ENCODE measurements around the gene TMEM132D.
"Not testable (repeated sequence)": the region's sequence is repeated elsewhere in the genome, so short reads cannot be mapped to it uniquely, and the experiment has no call there.

The TMEM132D gene

DNA sequence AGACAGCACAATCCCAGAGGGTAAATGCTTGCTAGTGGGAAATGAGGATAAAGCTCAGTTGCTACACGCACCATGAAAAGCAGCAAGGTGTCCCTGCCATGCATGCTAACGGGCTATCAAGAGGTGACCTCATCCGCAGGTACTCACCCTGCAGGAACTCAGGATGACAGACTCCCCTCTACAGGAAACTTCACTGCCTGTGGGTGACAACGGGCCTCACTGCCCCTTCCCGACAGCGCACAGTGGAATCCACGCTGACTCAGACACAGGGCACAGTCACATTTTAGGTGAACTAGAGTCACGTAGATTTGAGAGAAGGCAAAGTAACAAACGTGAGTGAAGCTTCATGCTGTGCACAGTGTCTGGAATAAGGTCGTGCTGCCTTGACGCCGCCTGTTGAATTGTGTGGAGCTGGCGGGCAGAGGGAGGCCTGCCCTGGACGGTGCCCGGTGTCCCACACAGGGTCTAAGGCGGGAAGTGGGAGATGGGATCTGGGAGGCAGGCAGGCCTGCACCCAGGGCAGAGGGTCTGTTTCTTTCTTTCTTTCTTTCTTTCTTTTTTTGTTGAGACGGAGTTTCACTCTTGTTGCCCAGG, 331.8 kb downstream of the TMEM132D start:
- DNase-seq = no peak

GRCh38 chr12:129570796-129571400, 332.9 kb downstream of the TMEM132D start:
- no peak for DNase-seq

GRCh38 chr12:129566800-129567199, 337.0 kb downstream of the TMEM132D start:
- no peak for DNase-seq

GRCh38 chr12:129564768-129565167, 339.1 kb downstream of the TMEM132D start:
- no peak for DNase-seq

GRCh38 chr12:129563266-129563665, 340.6 kb downstream of the TMEM132D start:
- DNase-seq = no peak

DNA sequence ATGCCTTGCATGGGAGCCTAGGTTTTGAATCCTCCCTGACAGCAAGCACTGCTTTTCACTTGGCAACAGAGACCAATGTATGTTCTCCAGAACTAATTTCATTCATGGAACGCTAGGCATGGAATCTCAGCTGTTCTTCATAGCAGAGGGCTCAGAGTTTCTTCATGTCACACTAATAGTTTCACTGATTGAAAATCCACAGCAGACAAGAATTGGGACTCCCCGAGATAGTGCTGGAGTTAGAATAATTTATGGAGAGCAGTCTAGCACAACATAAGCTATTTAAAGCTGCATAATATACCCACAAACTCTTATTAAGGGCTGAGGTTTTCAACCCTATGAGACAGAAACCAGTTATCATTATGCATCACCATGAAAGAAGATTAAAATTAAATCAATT, 342.5 kb downstream of the TMEM132D start:
- no peak for DNase-seq

DNA sequence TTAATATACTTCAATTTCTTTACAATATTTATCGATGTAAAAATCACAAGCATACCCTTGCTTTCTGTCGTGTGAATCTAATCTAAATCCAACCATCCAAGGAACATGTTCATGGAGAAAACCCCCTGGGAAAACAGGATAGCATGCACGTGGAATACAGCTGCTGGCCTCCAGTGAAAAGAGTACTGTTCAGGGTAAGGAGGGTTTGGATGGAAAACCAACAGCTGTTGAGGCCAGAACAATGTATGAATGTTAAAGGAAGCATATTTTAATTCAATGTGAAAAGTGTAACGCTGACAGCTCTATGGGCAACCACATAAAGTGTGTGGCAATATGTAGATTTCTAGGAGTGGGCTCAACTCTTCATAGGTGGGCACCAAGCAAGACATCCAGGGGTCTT, 344.0 kb downstream of the TMEM132D start:
- DNase-seq = no peak

DNA sequence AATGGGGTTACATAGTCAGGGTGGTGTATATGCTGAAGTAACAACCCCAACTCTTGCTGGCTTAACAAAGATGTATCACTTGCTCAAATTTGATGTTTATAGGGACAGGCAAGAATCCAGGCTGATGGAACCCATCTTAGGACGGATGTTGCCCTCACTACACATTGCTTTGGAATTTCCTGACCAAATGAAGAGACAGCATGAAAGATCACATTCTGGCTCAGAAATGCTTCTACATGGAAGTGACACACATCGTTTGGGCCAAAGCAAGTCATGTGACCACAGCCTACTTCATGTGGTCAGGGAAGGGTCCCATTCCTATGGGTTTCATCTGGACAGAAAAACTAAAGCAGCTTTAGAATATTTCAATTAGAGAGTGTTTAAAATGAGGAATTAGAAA, 345.8 kb downstream of the TMEM132D start:
- DNase-seq = no peak

- no peak for DNase-seq
Measured at GRCh38 chr12:129556082-129556481, 347.7 kb downstream of the TMEM132D start.

DNA sequence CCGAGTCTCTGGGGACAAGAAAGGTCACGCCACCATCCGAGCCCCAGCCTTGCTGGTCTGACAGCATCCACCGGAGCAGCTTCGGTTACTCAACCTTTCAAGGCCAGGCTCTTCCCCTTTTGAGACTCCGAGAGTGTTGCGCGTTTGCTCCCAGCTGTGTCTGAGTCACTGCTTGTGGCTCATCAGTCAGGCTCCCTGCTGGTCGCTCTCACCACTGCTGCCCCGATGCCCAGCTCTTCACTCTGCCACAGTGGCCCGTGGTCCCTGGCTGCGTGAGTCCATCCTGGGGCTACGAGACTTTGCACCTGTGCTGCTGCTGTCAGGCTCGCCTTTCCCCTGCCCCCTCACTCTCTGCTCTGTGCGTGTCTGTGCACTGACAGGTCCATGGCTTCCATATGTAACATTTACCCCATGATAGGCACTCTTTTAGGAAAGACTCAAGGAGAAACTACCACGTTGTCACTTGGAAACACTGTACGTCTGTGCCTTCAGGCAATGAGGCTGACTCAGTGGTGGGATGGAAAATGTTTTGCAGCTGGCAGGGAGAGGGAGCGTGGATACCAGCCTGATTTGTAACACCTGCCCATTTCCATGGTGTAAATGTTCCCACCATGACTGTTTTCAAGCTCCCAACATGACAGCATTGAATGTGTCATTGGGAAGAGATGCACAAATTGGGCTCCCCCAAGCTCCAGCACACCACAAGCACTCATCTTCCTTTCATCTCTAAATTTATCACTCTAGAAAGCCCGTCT, 350.7 kb downstream of the TMEM132D start:
- no peak for DNase-seq

GRCh38 chr12:129551441-129551840, 352.4 kb downstream of the TMEM132D start:
- no peak for DNase-seq

DNA sequence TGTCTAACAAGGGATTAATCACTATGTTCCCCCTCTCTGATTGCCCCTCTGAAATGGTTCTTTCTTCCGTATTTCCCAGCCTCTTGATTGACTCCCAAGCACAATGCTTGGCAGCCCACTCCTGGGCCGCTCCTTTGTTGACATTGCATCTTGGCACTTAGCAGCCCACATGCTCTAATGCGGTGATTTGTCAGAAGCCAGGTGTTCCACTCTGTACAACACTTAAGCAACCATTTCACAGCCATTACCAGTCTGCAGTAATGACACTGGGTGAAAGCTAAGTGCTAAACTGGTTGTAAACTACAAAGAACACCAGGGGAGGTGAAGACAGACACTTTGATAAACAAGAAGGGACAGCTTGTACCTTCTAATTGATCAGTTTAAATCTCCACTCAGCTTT, 353.5 kb downstream of the TMEM132D start:
- DNase-seq = no peak

- no peak for DNase-seq
Measured at GRCh38 chr12:129549656-129550055, 354.2 kb downstream of the TMEM132D start.

DNA sequence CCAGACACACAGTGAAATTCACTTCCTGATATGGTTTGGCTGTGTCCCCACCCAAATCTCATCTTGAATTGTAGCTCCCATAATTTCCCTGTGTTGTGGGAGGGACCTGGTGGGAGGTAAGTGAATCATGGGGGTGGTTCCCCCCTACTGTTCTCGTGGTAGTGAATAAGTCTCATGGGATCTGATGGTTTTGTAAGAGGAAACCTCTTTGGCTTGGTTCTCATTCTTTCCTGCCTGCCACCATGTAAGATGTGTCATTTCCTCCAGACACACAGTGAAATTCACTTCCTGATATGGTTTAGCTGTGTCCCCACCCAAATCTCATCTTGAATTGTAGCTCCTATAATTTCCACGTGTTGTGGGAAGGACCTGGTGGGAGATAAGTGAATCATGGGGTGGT, 354.8 kb downstream of the TMEM132D start:
- DNase-seq = not testable (repeated sequence)

DNA sequence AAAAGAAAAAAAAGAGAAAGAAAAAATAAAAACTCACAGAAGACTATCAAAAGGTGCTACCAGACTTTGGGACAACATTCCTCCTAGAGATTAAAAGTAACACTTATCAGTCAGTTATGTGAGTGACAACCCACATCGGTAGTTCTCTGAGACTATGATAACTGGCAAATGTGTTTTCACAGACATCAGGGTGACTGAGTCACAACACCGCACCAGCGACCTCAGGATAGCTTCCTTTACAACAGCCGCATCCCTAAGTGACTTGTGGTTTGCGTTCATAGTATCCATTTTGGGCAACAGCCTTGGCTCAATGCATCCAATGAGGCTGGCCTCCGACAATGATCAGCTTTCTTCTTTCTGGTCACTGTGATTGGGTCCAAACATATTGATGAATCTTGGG, 359.1 kb downstream of the TMEM132D start:
- no peak for DNase-seq

GRCh38 chr12:129540954-129541353, 362.9 kb downstream of the TMEM132D start:
- DNase-seq = no peak

DNA sequence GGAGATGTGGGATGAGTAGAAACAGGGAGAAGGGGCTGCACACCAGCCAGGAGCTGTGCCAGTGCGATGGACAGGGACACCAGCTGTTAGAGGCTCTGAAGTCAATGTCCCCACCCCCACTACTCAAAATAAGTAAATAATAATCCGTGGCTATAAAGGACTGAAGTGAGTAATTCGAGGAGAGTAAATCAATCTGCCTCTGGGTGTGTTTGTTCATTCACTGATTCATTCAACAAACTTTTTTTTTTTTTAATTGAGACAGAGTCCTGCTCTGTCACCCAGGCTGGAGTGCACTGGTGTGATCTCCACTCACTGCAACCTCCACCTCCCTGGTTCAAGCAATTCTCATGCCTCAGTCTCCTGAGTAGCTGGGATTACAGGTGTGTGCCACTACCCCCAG, 363.6 kb downstream of the TMEM132D start:
- DNase-seq = no peak

DNA sequence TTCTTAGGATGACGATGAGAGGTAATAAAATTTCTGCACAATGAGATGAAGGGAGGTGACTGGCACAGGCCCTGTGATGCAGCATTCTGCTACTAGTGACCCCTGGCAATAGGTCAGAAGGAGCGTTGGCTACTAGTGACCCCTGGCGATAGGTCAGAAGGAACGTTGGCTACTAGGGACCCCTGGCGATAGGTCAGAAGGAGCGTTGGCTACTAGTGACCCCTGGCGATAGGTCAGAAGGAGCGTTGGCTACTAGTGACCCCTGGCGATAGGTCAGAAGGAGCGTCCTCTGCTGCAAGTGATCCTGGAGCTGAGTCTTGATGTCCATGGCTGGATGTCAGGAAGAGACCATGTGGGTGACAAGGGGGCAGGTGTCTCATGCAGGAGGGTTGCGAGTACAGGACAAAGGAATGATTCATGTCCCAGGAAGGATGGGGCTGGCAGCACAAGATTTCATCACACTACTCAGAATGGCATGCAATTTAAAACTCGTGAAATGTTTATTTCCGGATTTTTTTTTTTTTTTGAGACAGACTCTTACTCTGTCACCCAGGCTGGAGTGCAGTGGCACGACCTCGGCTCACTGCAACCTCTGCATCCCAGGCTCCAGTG, 365.0 kb downstream of the TMEM132D start:
- DNase-seq = not testable (repeated sequence)

GRCh38 chr12:129538137-129538536, 365.7 kb downstream of the TMEM132D start:
- DNase-seq = no peak

- DNase-seq = no peak
Measured at GRCh38 chr12:129534966-129535750, 368.7 kb downstream of the TMEM132D start.

DNA sequence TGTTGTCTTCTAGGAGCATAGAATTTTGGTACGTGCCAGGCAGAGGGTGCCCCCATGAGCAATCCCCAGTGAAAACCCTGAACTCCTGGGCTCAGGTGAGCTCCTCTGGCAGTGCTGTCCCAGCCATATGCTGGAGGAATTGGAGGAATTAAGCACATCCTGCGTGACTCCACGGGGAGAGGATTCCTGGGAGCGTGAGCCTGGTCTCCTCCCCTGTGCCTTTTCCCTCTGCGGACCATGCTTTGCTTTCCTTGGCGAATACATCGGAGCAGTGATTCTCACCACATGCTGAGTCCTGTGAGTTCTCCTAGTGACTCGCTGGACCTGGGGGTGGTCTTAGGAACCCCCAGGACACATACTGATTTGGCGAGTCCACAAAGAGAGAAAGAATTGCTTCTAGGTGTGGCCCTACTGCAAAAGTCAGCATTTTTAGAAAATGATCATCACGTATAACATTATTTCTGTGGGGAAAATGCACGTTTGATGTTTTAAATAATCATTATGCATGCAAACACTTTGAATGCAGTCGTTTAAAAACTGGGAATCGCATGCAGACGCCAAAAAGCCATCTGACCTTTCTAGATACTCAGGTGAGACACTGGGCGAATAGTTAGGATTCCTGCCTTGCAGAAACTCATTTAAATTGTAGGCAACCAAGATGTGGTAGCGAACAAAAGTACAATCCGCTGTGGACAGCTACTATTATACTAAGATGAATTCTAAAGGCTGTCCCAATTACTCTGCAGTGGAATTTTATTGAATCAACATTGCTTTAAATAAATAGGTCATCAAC, 370.9 kb downstream of the TMEM132D start:
- no peak for DNase-seq

DNA sequence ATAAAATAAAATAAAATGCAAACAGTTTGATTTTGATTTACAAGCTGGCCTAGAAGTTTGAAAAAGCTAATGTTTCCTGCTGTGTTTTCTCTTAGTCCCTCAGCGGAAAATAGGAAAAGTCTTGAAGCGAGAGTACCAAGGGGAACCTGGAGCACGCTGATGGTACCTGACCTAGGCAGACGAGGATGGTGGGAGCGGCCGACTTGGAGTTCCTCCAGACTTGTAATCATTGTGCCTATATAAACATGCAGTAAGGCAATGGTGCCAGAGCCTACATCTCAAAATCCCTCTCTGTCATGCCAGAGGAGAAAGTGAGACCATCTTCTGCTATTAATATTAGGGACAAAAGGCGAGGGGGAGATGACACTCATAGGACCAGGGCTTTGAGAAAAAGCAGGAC, 371.7 kb downstream of the TMEM132D start:
- DNase-seq = no peak
